HEK293T (cell line): ENCODE measurements around the gene STC2.

Source experiments
- CTCF ChIA-PET: fragments of 350-600 bp; formaldehyde crosslinking; extraction: SDS; loops from one replicate; lab custom pipeline; 2021; ENCODE audit warnings: antibody characterized with exemption, inconsistent platforms; lab: Yijun Ruan, JAX
- POLR2A ChIA-PET: fragments of 350-600 bp; formaldehyde crosslinking; extraction: SDS; loops from one replicate; lab custom pipeline; 2020; ENCODE audit warnings: antibody characterized with exemption, inconsistent platforms; lab: Yijun Ruan, JAX
- DNase-seq: peaks from one replicate; pipeline ENCODE4 v3.0.0; 2012; ENCODE audit warnings: mixed read lengths; ENCODE audit errors: extremely low spot score
- ARNT ChIP-seq: fragments of 450-650 bp; IDR thresholded peaks from 2 replicates; pipeline ENCODE4 v1.6.1; 2017; ENCODE audit warnings: mild to moderate bottlenecking
- BHLHE40 ChIP-seq: fragments of 450-650 bp; IDR thresholded peaks from 2 replicates; pipeline ENCODE4 v1.6.1; 2016; ENCODE audit warnings: mild to moderate bottlenecking, moderate library complexity, borderline replicate concordance
- CTBP1 ChIP-seq: fragments of 450-650 bp; IDR thresholded peaks from 2 replicates; pipeline ENCODE4 v1.6.1; 2016; ENCODE audit warnings: borderline replicate concordance
- ELF4 ChIP-seq: fragments of 450-650 bp; IDR thresholded peaks from 2 replicates; pipeline ENCODE4 v1.6.1; 2017; ENCODE audit warnings: antibody characterized with exemption
- FOXA1 ChIP-seq: fragments of 450-650 bp; IDR thresholded peaks from 2 replicates; pipeline ENCODE4 v1.6.1; 2016; ENCODE audit warnings: mild to moderate bottlenecking
- FOXK2 ChIP-seq: fragments of 450-650 bp; IDR thresholded peaks from 2 replicates; pipeline ENCODE4 v1.6.1; 2016; ENCODE audit warnings: mild to moderate bottlenecking
- FOXM1 ChIP-seq: fragments of 450-650 bp; IDR thresholded peaks from 2 replicates; pipeline ENCODE4 v1.6.1; 2017; ENCODE audit warnings: mild to moderate bottlenecking, borderline replicate concordance
- HDGF ChIP-seq: fragments of 450-650 bp; IDR thresholded peaks from 2 replicates; pipeline ENCODE4 v1.6.1; 2017; ENCODE audit warnings: antibody characterized with exemption, borderline replicate concordance
- L3MBTL2 ChIP-seq: fragments of 450-650 bp; conservative IDR thresholded peaks from 2 replicates; pipeline ENCODE4 v1.6.1; 2016; ENCODE audit warnings: mild to moderate bottlenecking
- LEF1 ChIP-seq: fragments of 450-650 bp; IDR thresholded peaks from 2 replicates; pipeline ENCODE4 v1.6.1; 2017; ENCODE audit warnings: mild to moderate bottlenecking, borderline replicate concordance
- NFRKB ChIP-seq: fragments of 450-650 bp; IDR thresholded peaks from 2 replicates; pipeline ENCODE4 v1.6.1; 2016; ENCODE audit warnings: mild to moderate bottlenecking, moderate library complexity
- PKNOX1 ChIP-seq: fragments of 450-650 bp; IDR thresholded peaks from 2 replicates; pipeline ENCODE4 v1.6.1; 2016
- SP1 ChIP-seq: fragments of 450-650 bp; IDR thresholded peaks from 2 replicates; pipeline ENCODE4 v1.6.1; 2017
- SUZ12 ChIP-seq: fragments of 450-650 bp; IDR thresholded peaks from 2 replicates; pipeline ENCODE4 v1.6.1; 2016; ENCODE audit warnings: mild to moderate bottlenecking
- TARDBP ChIP-seq: fragments of 450-650 bp; IDR thresholded peaks from 2 replicates; pipeline ENCODE4 v1.6.1; 2016
- ZNF384 ChIP-seq: fragments of 450-650 bp; IDR thresholded peaks from 2 replicates; pipeline ENCODE4 v1.6.1; 2016

STC2 gene

GRCh38 chr5:173299820-173300219 is 28.4 kb downstream of the STC2 start:
- DNase-seq: no peak
- CTCF ChIA-PET: interaction anchor here (9.7 kb wide), 1 partner anchor 30 kb away, joined by 171 read pairs; the partner anchor contains the start of gene STC2
- TF ChIP-seq TARDBP (no peak), ARNT (no peak), L3MBTL2 (no peak), CTBP1 (no peak), FOXM1 (no peak), NFRKB (no peak), PKNOX1 (no peak), HDGF (no peak), ELF4 (no peak), FOXA1 (no peak), ZNF384 (no peak), LEF1 (no peak), SUZ12 (no peak), FOXK2 (no peak), SP1 (no peak)
- POLR2A ChIA-PET: interaction anchor here (1.2 to 17.1 kb wide), 4 partner anchors 15 to 316 kb away, joined by 3 to 427 read pairs (median 6); partner anchors contain the start of gene STC2

DNA sequence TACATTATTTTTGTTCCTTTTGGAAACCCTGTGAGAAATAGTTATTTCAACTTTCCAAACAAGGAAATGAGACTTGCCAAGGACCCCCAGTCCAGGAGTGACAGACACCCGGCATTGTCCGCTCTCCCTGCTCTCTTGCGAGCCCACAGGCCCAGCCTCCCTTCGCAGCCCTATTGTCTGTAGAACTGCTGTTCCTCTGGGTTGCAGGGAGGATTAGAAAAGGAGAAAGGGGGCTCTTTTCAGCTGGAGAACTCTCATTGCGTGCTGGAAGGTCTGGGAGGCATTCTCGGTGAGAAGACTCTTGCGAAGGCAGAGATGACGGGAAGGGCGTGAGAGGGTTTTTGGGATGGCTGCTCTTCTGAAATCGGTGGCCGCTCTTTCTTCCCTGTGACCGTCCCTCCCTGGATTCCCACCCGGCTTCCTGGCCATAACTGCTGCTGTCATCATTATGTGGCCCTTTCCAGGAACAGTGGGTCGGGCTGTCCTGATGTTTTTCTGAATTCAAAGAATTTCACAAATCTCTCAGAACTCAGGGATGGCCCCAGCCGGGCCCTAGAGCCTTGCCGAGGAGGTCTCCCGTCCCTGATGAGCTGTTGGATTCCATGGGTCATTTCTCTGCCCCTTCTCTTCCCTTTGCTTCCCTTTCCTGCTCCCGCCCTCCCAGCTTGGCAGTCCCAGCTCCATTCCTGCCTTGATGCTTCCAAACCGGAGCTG is 29.8 kb downstream of the STC2 start:
- ChIA-PET CTCF (interaction anchor here (9.7 kb wide), 1 partner anchor 31 kb away, joined by 171 read pairs; the partner anchor contains the start of gene STC2), POLR2A (interaction anchor here (0.6 to 17.1 kb wide), 4 partner anchors 17 to 320 kb away, joined by 3 to 427 read pairs (median 6); partner anchors contain the start of gene STC2)

DNA sequence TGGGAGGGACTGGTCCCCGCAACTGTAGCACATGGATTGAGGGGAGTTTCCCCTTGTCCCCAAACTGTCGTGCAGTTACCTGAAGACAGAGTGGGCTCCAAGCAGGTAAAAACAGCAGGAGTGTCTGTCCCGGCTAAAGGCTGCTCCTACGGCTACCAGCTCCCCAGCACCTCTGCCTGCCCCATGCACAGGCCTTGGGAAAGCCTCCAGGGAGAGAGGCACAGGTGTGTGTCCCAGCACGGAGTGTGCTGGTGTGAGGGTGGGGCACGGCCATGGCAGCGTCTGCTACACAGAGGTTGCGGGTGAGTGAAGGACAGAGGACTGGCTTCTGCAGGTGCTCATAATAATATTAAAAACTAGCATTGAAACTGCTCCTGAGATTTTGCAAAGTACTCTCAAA is 30.4 kb downstream of the STC2 start:
- ChIA-PET POLR2A (interaction anchor here (17.1 kb wide), 1 partner anchor 32 kb away, joined by 427 read pairs; the partner anchor contains the start of gene STC2), CTCF (interaction anchor here (9.7 kb wide), 1 partner anchor 32 kb away, joined by 171 read pairs; the partner anchor contains the start of gene STC2)
- TF ChIP-seq ELF4: no peak
- TF ChIP-seq LEF1: no peak
- no peak for TF ChIP-seq SP1
- no peak for TF ChIP-seq TARDBP
- no peak for TF ChIP-seq SUZ12
- TF ChIP-seq ARNT: no peak
- no peak for TF ChIP-seq FOXM1
- TF ChIP-seq L3MBTL2: no peak
- no peak for DNase-seq

More for the DNA sequence above, 29.8 kb downstream of the STC2 start:
- no peak for DNase-seq
- TF ChIP-seq FOXK2 (no peak), TARDBP (no peak), SUZ12 (no peak), L3MBTL2 (no peak), ZNF384 (no peak), FOXM1 (no peak), LEF1 (no peak), PKNOX1 (no peak), FOXA1 (no peak), NFRKB (no peak), BHLHE40 (no peak)

DNA sequence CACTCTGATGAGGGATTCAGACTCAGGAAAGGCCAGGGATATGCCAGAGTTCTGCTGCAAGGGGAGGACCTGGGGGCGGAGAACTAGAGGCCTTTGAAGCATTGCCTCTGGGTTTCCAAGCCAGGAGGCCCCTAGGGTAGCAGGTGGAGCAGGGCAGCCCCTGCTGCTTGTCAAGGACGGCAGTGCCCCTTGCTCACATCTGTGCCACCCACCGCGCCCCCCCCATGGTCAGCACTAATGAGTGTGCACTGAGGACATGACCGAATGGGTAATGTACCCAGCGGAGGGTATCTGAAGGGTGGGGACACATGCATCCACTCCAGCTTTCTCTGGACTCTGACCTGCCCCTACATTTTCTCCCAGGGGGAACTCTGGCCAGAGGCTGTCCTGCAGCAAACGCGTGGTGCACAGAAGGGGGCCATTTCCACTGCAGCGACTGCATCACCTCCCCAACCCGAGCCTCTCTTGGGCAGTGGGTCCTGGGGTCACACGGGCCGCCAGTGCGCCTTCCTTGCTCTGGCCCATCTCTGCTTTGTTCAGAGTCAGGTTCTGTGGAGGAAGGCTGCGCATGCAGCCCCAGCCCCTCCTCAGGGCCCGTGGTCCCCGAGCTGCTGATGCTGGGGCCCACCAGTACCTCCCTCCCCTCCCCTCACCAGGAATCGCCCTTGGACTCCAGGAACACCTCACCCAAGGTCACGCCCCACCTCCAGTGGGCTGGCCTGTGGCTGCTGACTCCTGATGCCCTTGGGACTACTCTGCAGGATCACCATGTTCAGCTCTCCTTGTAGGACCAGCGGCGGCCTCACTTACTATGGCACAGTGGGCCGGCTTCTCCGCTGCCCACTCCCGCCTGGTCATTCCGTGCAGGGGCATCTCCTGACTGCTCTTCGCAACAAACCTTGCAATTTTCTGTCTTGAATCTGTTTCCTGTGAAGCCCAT is 31.2 kb downstream of the STC2 start:
- TF ChIP-seq CTBP1: no peak
- TF ChIP-seq SP1: no peak
- no peak for TF ChIP-seq ELF4
- no peak for TF ChIP-seq LEF1
- no peak for TF ChIP-seq FOXA1
- TF ChIP-seq FOXM1: no peak
- no peak for TF ChIP-seq PKNOX1
- TF ChIP-seq NFRKB: no peak
- TF ChIP-seq ARNT: no peak
- no peak for TF ChIP-seq ZNF384
- no peak for TF ChIP-seq L3MBTL2
- TF ChIP-seq HDGF: no peak
- CTCF ChIA-PET: interaction anchor here (0.6 to 9.7 kb wide), 2 partner anchors 32 to 278 kb away, joined by 5 to 171 read pairs; partner anchors contain the start of gene STC2
- DNase-seq: no peak
- POLR2A ChIA-PET: interaction anchor here (1.4 to 17.1 kb wide), 2 partner anchors 19 to 33 kb away, joined by 5 to 427 read pairs; partner anchors contain the start of gene STC2

GRCh38 chr5:173295796-173296195 is 32.4 kb downstream of the STC2 start:
- DNase-seq: no peak
- CTCF ChIA-PET: interaction anchor here (0.7 to 9.7 kb wide), 3 partner anchors 24 to 277 kb away, joined by 3 to 171 read pairs (median 4); partner anchors contain the start of gene STC2
- POLR2A ChIA-PET: interaction anchor here (1.1 to 17.1 kb wide), 3 partner anchors 20 to 34 kb away, joined by 3 to 427 read pairs (median 5); partner anchors contain the start of gene STC2
- no peak for TF ChIP-seq L3MBTL2
- no peak for TF ChIP-seq LEF1
- TF ChIP-seq NFRKB: no peak
- no peak for TF ChIP-seq BHLHE40
- TF ChIP-seq FOXK2: no peak
- no peak for TF ChIP-seq PKNOX1
- no peak for TF ChIP-seq FOXA1
- TF ChIP-seq ZNF384: no peak
- TF ChIP-seq FOXM1: no peak
- no peak for TF ChIP-seq HDGF
- no peak for TF ChIP-seq TARDBP
- TF ChIP-seq SP1: no peak
- TF ChIP-seq ARNT: no peak
- no peak for TF ChIP-seq ELF4
- TF ChIP-seq SUZ12: no peak
- no peak for TF ChIP-seq CTBP1
